GM18868 (cell line): ENCODE data around the gene CACNA2D3.
"Not testable (repeated sequence)": the region's sequence is repeated elsewhere in the genome, so short reads cannot be mapped to it uniquely, and the experiment has no call there.

Experiments used
- ATAC-seq: cut with Tn5 transposase; IDR thresholded peaks from one replicate; pipeline ENCODE4 v1.9.1; 2021; ENCODE audit warnings: mild to moderate bottlenecking, moderate library complexity; ENCODE audit not compliant: unreplicated experiment

The CACNA2D3 gene

DNA sequence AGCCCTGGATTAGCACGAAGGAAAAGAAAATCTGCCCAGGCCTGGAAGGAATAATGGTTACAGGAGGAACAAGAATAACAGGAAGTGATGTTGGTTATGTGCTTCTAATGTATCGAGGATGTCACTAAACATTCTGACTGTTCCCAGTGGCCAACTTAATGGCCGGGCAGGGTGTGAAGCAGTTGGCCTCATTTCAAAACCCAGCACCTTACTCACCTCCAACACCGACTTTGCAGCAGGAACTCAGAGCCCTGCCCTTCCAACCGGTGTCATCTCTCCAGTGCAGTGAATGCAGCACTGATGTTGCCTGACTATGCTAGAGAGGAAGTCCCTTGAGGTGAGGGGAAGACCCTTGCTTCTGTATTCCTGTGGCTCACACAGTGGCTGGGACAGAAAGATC is 967.9 kb downstream of the CACNA2D3 start:
- no peak for ATAC-seq

DNA sequence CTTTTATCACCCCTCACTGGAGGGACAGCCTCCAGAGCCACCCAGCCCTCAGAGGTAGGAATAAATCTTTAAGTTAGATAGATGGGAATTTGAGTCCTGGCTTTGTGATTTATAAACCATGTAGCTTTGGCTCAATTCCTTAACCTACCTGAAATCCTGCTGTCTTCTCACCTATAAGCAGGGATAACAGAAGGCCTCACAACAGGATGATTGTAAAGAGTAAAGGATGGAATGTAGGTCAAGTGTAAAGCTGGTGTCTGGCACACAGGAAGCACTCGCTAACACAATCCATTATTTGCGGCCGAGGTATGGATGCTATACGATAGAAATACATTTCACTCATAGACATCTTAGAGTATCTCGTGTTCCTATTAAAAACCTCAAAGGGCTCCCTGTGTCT is 968.4 kb downstream of the CACNA2D3 start:
- no peak for ATAC-seq

DNA sequence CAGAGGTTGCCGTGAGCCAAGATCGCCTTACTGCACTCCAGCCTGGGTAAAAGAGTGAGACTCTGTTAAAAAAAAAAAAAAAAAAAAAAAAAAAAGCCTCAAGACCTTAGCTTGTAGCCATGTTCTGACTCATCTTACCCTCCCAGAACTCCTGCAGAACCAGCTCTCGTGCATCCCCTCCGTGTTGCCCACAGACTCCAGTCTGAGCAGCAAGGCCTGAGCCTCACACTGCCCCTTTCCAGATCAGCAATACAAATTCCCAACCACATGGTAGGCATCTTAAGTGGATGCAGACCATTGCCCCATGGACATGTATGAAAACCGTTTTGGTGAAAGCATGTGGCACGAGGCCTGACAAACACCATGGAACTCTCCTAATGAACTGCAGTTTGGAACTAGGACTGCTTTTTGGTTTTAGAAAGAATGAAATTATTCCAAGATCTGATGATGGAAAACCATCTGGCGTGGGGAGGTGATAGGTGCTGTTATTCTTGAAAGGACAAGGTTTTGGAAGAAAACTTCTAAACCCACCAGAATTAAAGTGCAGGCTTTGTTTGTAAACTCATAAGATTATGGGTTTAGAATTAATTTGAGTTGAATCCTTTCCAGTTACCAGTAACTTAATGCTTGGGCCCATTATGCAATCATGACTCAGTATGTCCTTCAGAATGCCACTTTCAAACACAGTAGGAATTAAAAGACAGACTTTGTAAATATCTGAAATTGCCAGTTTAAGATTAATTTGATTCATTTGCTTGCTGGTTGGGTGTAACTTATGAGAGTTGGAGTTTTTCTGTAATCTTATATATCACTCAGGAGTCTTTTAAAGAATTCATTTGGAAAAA is 969.3 kb downstream of the CACNA2D3 start:
- ATAC-seq: no peak

DNA sequence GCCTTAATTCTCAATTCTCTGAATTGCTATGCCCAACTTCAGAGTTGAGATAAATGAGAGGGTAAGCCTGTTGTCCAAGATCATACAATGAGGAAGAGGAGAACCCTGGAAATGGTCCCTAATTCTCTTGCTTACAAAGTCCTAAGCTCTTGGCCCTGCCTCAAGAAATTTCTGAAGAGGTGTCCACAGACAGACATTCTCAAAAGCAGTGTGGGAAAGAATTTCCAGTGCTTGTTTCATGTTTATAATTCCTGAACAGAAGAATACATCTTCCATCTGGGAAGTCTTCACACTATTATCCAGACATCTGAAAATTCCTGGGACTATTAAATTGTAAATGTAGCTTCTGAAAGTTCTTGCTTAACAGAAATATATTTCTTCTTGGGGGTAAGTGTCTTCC is 972.3 kb downstream of the CACNA2D3 start:
- ATAC-seq: no peak

DNA sequence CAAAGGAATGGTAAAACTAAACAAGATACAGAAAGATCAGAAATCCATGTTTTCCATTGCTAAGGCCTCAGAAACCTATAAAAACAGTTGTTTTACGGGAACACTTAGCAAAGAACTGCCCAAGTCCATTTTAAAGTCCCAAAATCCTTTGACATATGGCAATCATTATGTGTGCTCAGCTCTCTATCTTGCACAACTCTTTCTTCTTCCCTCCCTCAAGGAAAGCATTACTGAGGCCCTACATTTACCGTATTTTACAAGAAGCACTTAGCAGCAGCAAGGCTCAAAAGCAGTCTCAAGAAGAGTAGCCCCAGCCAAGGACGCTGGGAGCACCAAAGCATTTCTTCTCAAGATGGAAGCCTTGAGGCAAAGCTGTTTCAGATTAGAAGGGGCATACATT is 975.1 kb downstream of the CACNA2D3 start:
- no peak for ATAC-seq

DNA sequence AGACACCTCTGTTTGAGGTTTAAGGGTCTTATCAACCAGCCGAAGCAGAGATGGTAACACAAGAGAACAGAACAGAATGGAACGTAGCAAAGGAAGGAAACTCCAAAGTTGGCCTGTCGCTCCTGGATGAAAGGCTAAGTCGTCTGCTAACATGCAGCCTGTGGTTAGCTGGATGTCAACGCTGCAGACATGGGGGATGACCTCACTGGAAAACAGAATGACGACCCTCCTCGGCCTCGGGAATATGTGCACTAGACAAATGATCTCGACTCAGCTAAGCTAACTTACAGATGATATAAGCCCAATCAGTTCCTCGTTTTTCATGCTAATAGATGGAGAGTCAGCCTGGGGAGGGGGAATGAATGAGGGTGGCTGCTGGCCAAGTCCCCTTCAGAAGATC is 983.3 kb downstream of the CACNA2D3 start:
- ATAC-seq: no peak

DNA sequence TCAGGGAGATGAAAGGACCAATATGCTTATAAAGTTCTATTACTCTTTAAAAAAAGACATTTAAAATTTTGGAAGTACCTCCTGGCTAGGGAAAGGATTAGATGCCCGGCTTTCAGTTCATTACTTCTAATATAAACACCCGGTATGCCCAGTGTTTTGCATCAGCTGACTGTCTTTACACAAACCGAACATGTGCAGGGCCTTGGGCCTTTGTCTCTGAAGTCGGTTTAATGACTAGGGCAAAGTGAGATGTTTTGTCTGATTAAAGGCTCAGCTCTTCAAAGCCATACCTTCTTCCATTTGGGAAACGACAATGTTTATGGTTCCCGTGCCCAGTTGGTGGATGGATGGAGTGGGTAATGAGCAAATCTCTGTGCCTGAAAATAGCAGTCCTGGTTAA is 984.8 kb downstream of the CACNA2D3 start:
- ATAC-seq: no peak

DNA sequence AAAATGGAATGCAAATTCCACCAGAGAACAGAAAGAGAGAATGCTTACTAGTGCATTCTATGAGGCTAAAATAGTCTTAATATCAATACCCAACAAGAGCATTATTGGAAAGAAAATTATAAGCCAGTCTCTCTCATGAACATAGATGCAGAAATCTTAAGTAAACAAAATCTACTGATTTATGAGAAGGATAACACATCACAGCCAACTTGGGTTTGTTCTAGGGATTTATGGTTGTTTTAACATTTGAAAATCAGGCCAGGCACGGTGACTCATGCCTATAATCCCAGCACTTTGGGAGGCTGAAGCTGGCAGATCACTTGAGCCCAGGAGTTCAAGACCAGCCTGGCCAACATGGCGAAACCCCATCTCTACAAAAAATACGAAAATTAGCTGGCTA is 989.6 kb downstream of the CACNA2D3 start:
- ATAC-seq: not testable (repeated sequence)

DNA sequence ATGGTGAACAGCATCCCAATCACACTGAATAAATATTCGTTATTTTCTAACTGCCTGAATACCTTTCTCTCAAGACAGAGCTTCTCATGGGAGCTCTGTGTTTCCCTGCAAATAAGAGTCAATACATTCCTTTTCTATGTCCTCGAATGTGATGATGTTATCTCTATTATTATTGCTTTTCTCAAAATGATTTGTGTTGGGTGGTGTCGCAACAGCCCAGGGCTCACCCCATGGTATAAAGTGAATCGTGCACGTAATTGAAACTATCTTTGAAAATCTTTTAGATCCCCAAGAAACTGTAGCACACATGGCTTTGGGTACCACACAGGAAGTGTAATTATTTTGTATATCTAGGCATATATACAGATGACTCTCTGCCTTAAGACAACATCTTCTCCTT is 996.1 kb downstream of the CACNA2D3 start:
- no peak for ATAC-seq

DNA sequence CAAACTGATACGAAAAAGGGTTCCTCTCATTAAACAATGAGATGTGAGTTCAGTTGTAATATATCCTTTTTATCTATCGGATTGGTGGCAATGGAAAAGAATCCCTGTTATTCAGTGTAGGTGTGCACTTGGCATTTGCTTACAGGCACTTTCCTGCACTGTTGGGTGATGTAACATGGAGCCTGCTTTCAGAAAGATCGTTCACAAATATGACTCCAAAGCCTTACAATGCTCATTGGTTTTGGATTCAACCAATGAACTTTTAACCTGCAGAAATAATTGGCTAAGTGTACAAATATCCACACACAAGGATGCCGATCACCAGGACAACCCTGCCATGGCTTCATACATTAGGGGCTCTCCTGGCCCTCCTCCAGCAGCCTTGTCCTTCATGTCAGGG is 996.9 kb downstream of the CACNA2D3 start:
- no peak for ATAC-seq

DNA sequence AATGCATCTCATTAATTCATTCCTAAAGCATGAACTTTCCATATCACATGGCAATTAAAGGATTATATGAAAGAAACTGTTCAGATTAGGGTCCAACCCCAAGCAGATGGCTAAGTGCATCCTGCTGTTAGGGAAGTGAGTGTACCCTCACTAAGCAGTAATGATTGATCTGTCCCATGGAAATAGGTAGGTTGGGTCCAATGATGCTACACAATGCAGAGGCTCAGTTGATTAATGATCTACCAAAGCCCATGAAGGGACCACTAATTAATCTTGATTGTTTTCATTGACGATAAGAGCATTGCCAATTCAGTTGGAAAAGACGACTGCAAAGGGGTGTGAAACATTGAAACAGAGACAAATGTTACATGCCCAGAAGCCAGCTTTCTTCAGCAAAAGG is 1000.0 kb downstream of the CACNA2D3 start:
- ATAC-seq: no peak
